RWPE2 (cell line): Measurements from ENCODE around the gene NEDD4L.

Experiments
- ATAC-seq: fragments of 200-7000 bp; cut with Tn5 transposase; 3 replicates; pipeline ENCODE4 v1.9.1; 2021; ENCODE audit warnings: low read depth
- DNase-seq: peaks from one replicate; pipeline ENCODE4 v3.0.0-alpha.2; 2020; ENCODE audit warnings: low spot score
- H3K27ac ChIP-seq: fragments of 450-650 bp; 2 replicates; pipeline ENCODE4 v1.5.1; 2017; ENCODE audit warnings: mild to moderate bottlenecking; ENCODE audit not compliant: poor library complexity, severe bottlenecking
- H3K27me3 ChIP-seq: fragments of 250-450 bp; sonication (Bioruptor Pico); 2 replicates; pipeline ENCODE4 v1.5.1; 2021; ENCODE audit warnings: mild to moderate bottlenecking, moderate library complexity; ENCODE audit not compliant: insufficient read depth, poor library complexity, severe bottlenecking
- H3K36me3 ChIP-seq: fragments of 250-450 bp; sonication (Bioruptor Pico); 2 replicates; pipeline ENCODE4 v1.5.1; 2020; ENCODE audit warnings: low read depth, mild to moderate bottlenecking, moderate library complexity
- H3K4me1 ChIP-seq: fragments of 250-450 bp; sonication (Bioruptor Pico); 2 replicates; pipeline ENCODE4 v1.5.1; 2021; ENCODE audit warnings: mild to moderate bottlenecking, moderate library complexity; ENCODE audit not compliant: insufficient read depth, poor library complexity, severe bottlenecking
- H3K4me3 ChIP-seq: fragments of 250-450 bp; sonication (Bioruptor Pico); 2 replicates; pipeline ENCODE4 v1.5.1; 2021; ENCODE audit warnings: mild to moderate bottlenecking, moderate library complexity; ENCODE audit not compliant: severe bottlenecking
- H3K9me3 ChIP-seq: fragments of 250-450 bp; sonication (Bioruptor Pico); 2 replicates; pipeline ENCODE4 v1.5.1; 2021; ENCODE audit warnings: mild to moderate bottlenecking, moderate library complexity; ENCODE audit not compliant: severe bottlenecking
- CTCF ChIP-seq: fragments of 450-650 bp; IDR thresholded peaks from one replicate; pipeline ENCODE4 v1.5.1; 2017; ENCODE audit warnings: mild to moderate bottlenecking, moderate library complexity; ENCODE audit not compliant: poor library complexity, severe bottlenecking

The NEDD4L gene

GRCh38 chr18:58216071-58216481 is 172.1 kb downstream of the NEDD4L start:
- DNase-seq (no peak), ATAC-seq (peak; percentile 43)
- H3K4me1 ChIP-seq, result peaks cover 72% of the 10 kb centered on the region
- no peaks in the 10 kb centered on the region for H3K9me3 ChIP-seq
- peak overlapping the region; percentile 91 for H3K27ac ChIP-seq
- TF ChIP-seq CTCF, result no peak
- H3K36me3 ChIP-seq, result 0 out of 2 replicates have a peak, but pooled peaks cover 3% of the 10 kb centered on the region
- no peak overlapping the region for H3K4me3 ChIP-seq
- no peaks in the 10 kb centered on the region for H3K27me3 ChIP-seq

- Histone ChIP-seq H3K4me3 (no peak overlapping the region), H3K36me3 (no peaks in the 10 kb centered on the region), H3K4me1 (peaks cover 66% of the 10 kb centered on the region), H3K27me3 (no peaks in the 10 kb centered on the region), H3K27ac (peak overlapping the region; percentile 91), H3K9me3 (no peaks in the 10 kb centered on the region)
- ATAC-seq (no peak), DNase-seq (no peak)
- no peak for TF ChIP-seq CTCF
Measured at GRCh38 chr18:58217052-58217451, 173.0 kb downstream of the NEDD4L start.

GRCh38 chr18:58218117-58218516 is 174.1 kb downstream of the NEDD4L start:
- Histone ChIP-seq H3K36me3 (no peaks in the 10 kb centered on the region), H3K27me3 (no peaks in the 10 kb centered on the region), H3K27ac (peak overlapping the region; percentile 91), H3K4me3 (no peak overlapping the region), H3K9me3 (no peaks in the 10 kb centered on the region), H3K4me1 (peaks cover 64% of the 10 kb centered on the region)
- DNase-seq (no peak), ATAC-seq (peak; percentile 53)
- no peak for TF ChIP-seq CTCF

- H3K36me3 ChIP-seq, result 0 out of 2 replicates have a peak, but pooled peaks cover 5% of the 10 kb centered on the region
- TF ChIP-seq CTCF, result peak; percentile 21
- H3K27ac ChIP-seq, result peak overlapping the region; percentile 91
- peak overlapping the region; percentile 50 for H3K4me3 ChIP-seq
- ATAC-seq, result peak; percentile 60
- no peaks in the 10 kb centered on the region for H3K27me3 ChIP-seq
- peak; percentile 84 for DNase-seq
- H3K9me3 ChIP-seq, result no peaks in the 10 kb centered on the region
- H3K4me1 ChIP-seq, result peaks cover 49% of the 10 kb centered on the region
Measured at GRCh38 chr18:58221060-58221725, 177.2 kb downstream of the NEDD4L start.
